22Rv1 (cell line): Measurements from ENCODE around the gene FIS1.

Experiments
- ZFX ChIP-seq: fragments of 450-650 bp; IDR thresholded peaks from 2 replicates; pipeline ENCODE4 v1.6.1; 2017; ENCODE audit warnings: antibody characterized with exemption, borderline replicate concordance
- TF ChIP-seq, protein P1 (sequence below): fragments of 450-650 bp; IDR thresholded peaks from 2 replicates; pipeline ENCODE4 v1.5.1; 2017; ENCODE audit warnings: mild to moderate bottlenecking

DNA sequence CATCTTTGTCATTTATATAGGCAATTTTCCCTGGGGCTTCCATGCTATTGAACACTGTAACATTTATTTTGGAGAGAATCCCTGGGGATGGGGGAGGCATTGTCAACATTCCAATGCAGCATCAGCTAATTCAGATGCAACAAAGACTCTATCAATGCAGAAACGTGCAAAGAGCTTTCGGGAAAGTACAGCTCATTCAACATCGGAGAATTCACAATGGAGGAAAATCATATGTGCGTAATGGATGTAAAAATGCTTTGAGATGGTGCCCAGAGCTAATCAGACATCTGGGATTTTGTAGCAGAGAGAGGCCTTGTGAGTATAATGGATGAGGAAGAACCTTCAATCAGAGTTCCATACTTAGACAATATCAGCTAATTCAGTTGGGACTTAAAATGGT is 28.3 kb upstream of the FIS1 start:
- TF ChIP-seq, protein P1, sequence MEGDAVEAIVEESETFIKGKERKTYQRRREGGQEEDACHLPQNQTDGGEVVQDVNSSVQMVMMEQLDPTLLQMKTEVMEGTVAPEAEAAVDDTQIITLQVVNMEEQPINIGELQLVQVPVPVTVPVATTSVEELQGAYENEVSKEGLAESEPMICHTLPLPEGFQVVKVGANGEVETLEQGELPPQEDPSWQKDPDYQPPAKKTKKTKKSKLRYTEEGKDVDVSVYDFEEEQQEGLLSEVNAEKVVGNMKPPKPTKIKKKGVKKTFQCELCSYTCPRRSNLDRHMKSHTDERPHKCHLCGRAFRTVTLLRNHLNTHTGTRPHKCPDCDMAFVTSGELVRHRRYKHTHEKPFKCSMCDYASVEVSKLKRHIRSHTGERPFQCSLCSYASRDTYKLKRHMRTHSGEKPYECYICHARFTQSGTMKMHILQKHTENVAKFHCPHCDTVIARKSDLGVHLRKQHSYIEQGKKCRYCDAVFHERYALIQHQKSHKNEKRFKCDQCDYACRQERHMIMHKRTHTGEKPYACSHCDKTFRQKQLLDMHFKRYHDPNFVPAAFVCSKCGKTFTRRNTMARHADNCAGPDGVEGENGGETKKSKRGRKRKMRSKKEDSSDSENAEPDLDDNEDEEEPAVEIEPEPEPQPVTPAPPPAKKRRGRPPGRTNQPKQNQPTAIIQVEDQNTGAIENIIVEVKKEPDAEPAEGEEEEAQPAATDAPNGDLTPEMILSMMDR: no peak
- no peak for TF ChIP-seq ZFX
